K562 (cell line): Measurements from ENCODE around the gene FBXW11. TPM values are rescaled to one million over a fixed set of nuclear protein-coding genes. Genes with fewer than 3 reads are reported as not detected.

ENCODE experiments used
- ATF3 ChIP-seq, 2 experiments: fragments of 450-650 bp in 1 of 2; sonication (generic) in 1 of 2; formaldehyde crosslinking in 1 of 2; IDR thresholded peaks in 1 of 2; conservative IDR thresholded peaks in 1 of 2; 2 replicates each; pipeline versions ENCODE4 v1.6.1 to v1.8.1; 2016 to 2023; ENCODE audit warnings: mild to moderate bottlenecking in 2 of 2, moderate library complexity in 2 of 2, inconsistent platforms in 1 of 2, missing genetic modification reagents in 1 of 2
- CCNT2 ChIP-seq: IDR thresholded peaks from 2 replicates; pipeline ENCODE4 v1.6.1; 2011; ENCODE audit warnings: borderline replicate concordance, low read depth, mild to moderate bottlenecking, moderate library complexity, mixed read lengths, low read length; ENCODE audit not compliant: insufficient read length; ENCODE audit errors: extremely low read depth
- CLOCK ChIP-seq: fragments of 250-450 bp; sonication (Bioruptor Pico); IDR thresholded peaks from 2 replicates; pipeline ENCODE4 v1.4.0; 2020; ENCODE audit warnings: mild to moderate bottlenecking, moderate library complexity, borderline replicate concordance
- CREB5 ChIP-seq: fragments of 250-450 bp; sonication (Bioruptor Pico); IDR thresholded peaks from 2 replicates; pipeline ENCODE4 v1.5.0; 2020; ENCODE audit warnings: mild to moderate bottlenecking
- HDAC8 ChIP-seq: fragments of 450-650 bp; IDR thresholded peaks from 2 replicates; pipeline ENCODE4 v1.6.1; 2016; ENCODE audit warnings: mild to moderate bottlenecking, missing genetic modification characterization, moderate library complexity, missing compliant biosample characterization
- KLF1 ChIP-seq: fragments of 450-650 bp; IDR thresholded peaks from 2 replicates; pipeline ENCODE4 v1.6.1; 2016; ENCODE audit warnings: missing genetic modification characterization, missing compliant biosample characterization
- MED1 ChIP-seq: sonication (generic); formaldehyde crosslinking; IDR thresholded peaks from 2 replicates; pipeline ENCODE4 v1.8.1; 2023; ENCODE audit warnings: missing genetic modification reagents, borderline replicate concordance
- MTA1 ChIP-seq: fragments of 450-650 bp; IDR thresholded peaks from 2 replicates; pipeline ENCODE4 v1.6.1; 2017; ENCODE audit warnings: borderline replicate concordance
- NELFE ChIP-seq: IDR thresholded peaks from 2 replicates; pipeline ENCODE4 v1.6.1; 2011; ENCODE audit warnings: mild to moderate bottlenecking; ENCODE audit not compliant: insufficient read depth, insufficient read length
- POLR2H ChIP-seq: IDR thresholded peaks from 2 replicates; pipeline ENCODE4 v1.6.1; 2016; ENCODE audit warnings: missing genetic modification characterization, low read depth, mild to moderate bottlenecking, control low read depth, missing compliant biosample characterization, moderate library complexity
- STAT6 ChIP-seq: sonication (generic); formaldehyde crosslinking; IDR thresholded peaks from 2 replicates; pipeline ENCODE4 v1.8.1; 2023; ENCODE audit warnings: mild to moderate bottlenecking, missing genetic modification reagents
- polyA plus RNA-seq, 8 experiments: library from polyadenylated mRNA; depleted of rRNA in 4 of 8; stranded (reverse) in 5 of 8; unstranded in 3 of 8; fragments of >200 nt; fragmentation: Nextera tagmentation in 2 of 8; fragmentation: Illumina TruSeq in 1 of 8; extraction: Ambion mirVana in 2 of 8; extraction: Trizol in 1 of 8; gene quantifications; 2 replicates each; pipeline versions ENCODE4 v1.2.1 to v1.2.3, GENCODE V29; 2011 to 2014; ENCODE audit warnings: inconsistent platforms in 1 of 8, missing spikeins in 1 of 8
- total RNA-seq, 7 experiments: library from RNA; depleted of rRNA in 6 of 7; stranded (reverse); fragments of >200 nt in 6 of 7; fragmentation: Illumina TruSeq in 2 of 7; extraction: Trizol in 2 of 7; gene quantifications; 2 replicates each; pipeline versions ENCODE4 v1.2.1 to v1.2.3, GENCODE V29; 2011 to 2021; ENCODE audit warnings: low replicate concordance in 1 of 7
- TF ChIP-seq, protein P1 (sequence below): fragments of 450-650 bp; IDR thresholded peaks from 2 replicates; pipeline ENCODE4 v1.6.1; 2017; ENCODE audit warnings: antibody characterized with exemption

The FBXW11 gene
- total and polyA plus RNA-seq, 9 of the 15 experiments (the other 6 are each of a cell fraction or from before 2014, with no cell fraction given), result 3.0 to 28.6 (median 23.6) TPM

DNA sequence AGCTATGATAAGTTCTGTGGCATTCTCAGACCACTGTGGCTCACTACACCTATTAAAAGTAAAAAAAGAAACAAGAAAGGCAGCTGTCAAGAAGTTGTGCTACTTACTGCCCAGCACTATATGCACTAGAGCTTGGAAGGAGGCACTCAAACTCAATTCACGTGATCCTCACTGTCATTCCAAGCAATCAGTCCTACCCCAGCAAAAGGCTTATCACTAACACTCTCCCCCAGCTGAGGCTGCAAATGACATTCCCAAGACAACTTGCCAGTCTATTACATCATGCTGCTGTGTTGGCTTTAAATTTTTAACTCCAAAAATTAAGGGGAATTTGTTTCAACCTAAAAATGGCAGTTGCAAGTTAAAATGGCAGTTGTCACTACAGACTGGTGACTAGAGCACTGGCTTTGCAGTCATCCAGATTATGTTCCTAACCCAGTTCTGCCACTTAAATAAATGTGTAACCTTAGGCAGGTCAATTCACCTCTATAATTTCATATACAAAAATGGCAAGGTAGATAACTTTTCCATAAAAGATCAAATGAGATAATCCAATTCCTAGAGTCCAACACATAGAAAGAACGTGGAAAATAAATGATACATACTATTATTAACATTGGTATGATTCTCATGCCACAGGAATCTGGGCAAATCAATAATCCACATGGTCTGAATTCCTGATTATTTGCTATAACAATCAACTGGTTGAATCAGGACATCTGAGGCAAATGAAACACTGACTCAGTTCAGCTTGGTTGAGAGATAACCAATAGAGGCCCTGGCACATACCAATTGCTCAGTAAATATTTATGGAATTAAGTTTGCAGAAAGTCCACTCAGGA is 52.4 kb downstream of the FBXW11 start (continued):
- no peak for TF ChIP-seq HDAC8 (tag)
- TF ChIP-seq POLR2H (tag), result peak; percentile 77
- TF ChIP-seq MTA1, result 0 out of 2 replicates have a peak, but pooled peaks have one; percentile 49
- no peak for TF ChIP-seq MED1 (CRISPR knock-in tag)
- peak; percentile 37 for TF ChIP-seq CCNT2
- no peak for TF ChIP-seq NELFE
- no peak for TF ChIP-seq STAT6 (CRISPR knock-in tag)
- peak; percentile 97 for TF ChIP-seq ATF3 (IDR thresholded peaks at IDR 0.05)
- TF ChIP-seq ATF3 (CRISPR knock-in tag; conservative IDR thresholded peaks at IDR 0.05), result no peak
- TF ChIP-seq KLF1 (tag), result no peak
- TF ChIP-seq CLOCK (CRISPR knock-in tag), result no peak
- no peak for TF ChIP-seq CREB5 (CRISPR knock-in tag)
- TF ChIP-seq, protein P1, sequence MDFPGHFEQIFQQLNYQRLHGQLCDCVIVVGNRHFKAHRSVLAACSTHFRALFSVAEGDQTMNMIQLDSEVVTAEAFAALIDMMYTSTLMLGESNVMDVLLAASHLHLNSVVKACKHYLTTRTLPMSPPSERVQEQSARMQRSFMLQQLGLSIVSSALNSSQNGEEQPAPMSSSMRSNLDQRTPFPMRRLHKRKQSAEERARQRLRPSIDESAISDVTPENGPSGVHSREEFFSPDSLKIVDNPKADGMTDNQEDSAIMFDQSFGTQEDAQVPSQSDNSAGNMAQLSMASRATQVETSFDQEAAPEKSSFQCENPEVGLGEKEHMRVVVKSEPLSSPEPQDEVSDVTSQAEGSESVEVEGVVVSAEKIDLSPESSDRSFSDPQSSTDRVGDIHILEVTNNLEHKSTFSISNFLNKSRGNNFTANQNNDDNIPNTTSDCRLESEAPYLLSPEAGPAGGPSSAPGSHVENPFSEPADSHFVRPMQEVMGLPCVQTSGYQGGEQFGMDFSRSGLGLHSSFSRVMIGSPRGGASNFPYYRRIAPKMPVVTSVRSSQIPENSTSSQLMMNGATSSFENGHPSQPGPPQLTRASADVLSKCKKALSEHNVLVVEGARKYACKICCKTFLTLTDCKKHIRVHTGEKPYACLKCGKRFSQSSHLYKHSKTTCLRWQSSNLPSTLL, result no peak
